GM19023 (cell line): ENCODE data around the gene KRT25.

Experiments
- ATAC-seq: cut with Tn5 transposase; IDR thresholded peaks from one replicate; pipeline ENCODE4 v1.9.1; 2021; ENCODE audit warnings: mild to moderate bottlenecking, moderate library complexity; ENCODE audit not compliant: unreplicated experiment

KRT25 gene

GRCh38 chr17:40699371-40699770, 55.8 kb downstream of the KRT25 start:
- no peak for ATAC-seq
